Measurements from ENCODE around the gene SMIM35.

SMIM35 gene

GRCh38 chr11:118002010-118002540 lies 84.7 kb downstream of the SMIM35 start:
- no peaks in the 10 kb centered on the region for H3F3A ChIP-seq (ENCODE audit: insufficient read depth, low read length)
- no peak overlapping the region for H3K4me3 ChIP-seq (ENCODE audit: low read depth, low read length, poor library complexity, severe bottlenecking)
- no peaks in the 10 kb centered on the region for H3K27me3 ChIP-seq (ENCODE audit: insufficient read depth, low read length)
- no peaks in the 10 kb centered on the region for H3K79me2 ChIP-seq (ENCODE audit: insufficient read depth, low read length)
- H4K20me1 ChIP-seq (ENCODE audit: insufficient read depth, low read length): no peaks in the 10 kb centered on the region
- no peak overlapping the region for H3K27ac ChIP-seq (ENCODE audit: low read depth, low read length, poor library complexity, severe bottlenecking)
- H3K9me3 ChIP-seq (ENCODE audit: low read length): no peaks in the 10 kb centered on the region
- H3K4me2 ChIP-seq (ENCODE audit: low read length): no peak overlapping the region
- no peak for TF ChIP-seq EZH2 (IDR thresholded peaks at IDR 0.05; ENCODE audit: borderline replicate concordance, low read length)
- no peak for TF ChIP-seq CTCF (IDR thresholded peaks at IDR 0.05; ENCODE audit: low read length)
- H3K9me2 ChIP-seq (ENCODE audit: low read depth, low read length): no peaks in the 10 kb centered on the region
- no peak overlapping the region for H2AFZ ChIP-seq (ENCODE audit: low read length)
- H3K4me1 ChIP-seq (ENCODE audit: insufficient read depth, low read length, severe bottlenecking): peaks cover 26% of the 10 kb centered on the region
- H3K36me3 ChIP-seq (ENCODE audit: insufficient read depth, low read length): no peaks in the 10 kb centered on the region
- no peak overlapping the region for H3K9ac ChIP-seq (ENCODE audit: low read length)

- TF ChIP-seq EZH2 (IDR thresholded peaks at IDR 0.05; ENCODE audit: borderline replicate concordance, low read length) (no peak), CTCF (IDR thresholded peaks at IDR 0.05; ENCODE audit: low read length) (no peak)
These were observed 85.2 kb downstream of the SMIM35 start for GRCh38 chr11:118001494-118001971.

GRCh38 chr11:118000850-118001228 lies 85.9 kb downstream of the SMIM35 start:
- no peak overlapping the region for H2AFZ ChIP-seq (ENCODE audit: low read length)
- TF ChIP-seq CTCF (IDR thresholded peaks at IDR 0.05; ENCODE audit: low read length) (no peak), EZH2 (IDR thresholded peaks at IDR 0.05; ENCODE audit: borderline replicate concordance, low read length) (no peak)
- H3K79me2 ChIP-seq (ENCODE audit: insufficient read depth, low read length): no peaks in the 10 kb centered on the region
- no peaks in the 10 kb centered on the region for H3F3A ChIP-seq (ENCODE audit: insufficient read depth, low read length)
- H3K4me1 ChIP-seq (ENCODE audit: insufficient read depth, low read length, severe bottlenecking): peaks cover 14% of the 10 kb centered on the region
- no peaks in the 10 kb centered on the region for H4K20me1 ChIP-seq (ENCODE audit: insufficient read depth, low read length)
- H3K4me3 ChIP-seq (ENCODE audit: low read depth, low read length, poor library complexity, severe bottlenecking): no peak overlapping the region
- no peaks in the 10 kb centered on the region for H3K27me3 ChIP-seq (ENCODE audit: insufficient read depth, low read length)
- H3K4me2 ChIP-seq (ENCODE audit: low read length): no peak overlapping the region
- no peak overlapping the region for H3K9ac ChIP-seq (ENCODE audit: low read length)
- no peak overlapping the region for H3K27ac ChIP-seq (ENCODE audit: low read depth, low read length, poor library complexity, severe bottlenecking)
- no peaks in the 10 kb centered on the region for H3K9me2 ChIP-seq (ENCODE audit: low read depth, low read length)
- no peaks in the 10 kb centered on the region for H3K36me3 ChIP-seq (ENCODE audit: insufficient read depth, low read length)
- no peaks in the 10 kb centered on the region for H3K9me3 ChIP-seq (ENCODE audit: low read length)

More at GRCh38 chr11:118001494-118001971, 85.2 kb downstream of the SMIM35 start:
- H3K36me3 ChIP-seq (ENCODE audit: insufficient read depth, low read length): no peaks in the 10 kb centered on the region
- H3K27me3 ChIP-seq (ENCODE audit: insufficient read depth, low read length): no peaks in the 10 kb centered on the region
- H3K79me2 ChIP-seq (ENCODE audit: insufficient read depth, low read length): no peaks in the 10 kb centered on the region
- H3K9me2 ChIP-seq (ENCODE audit: low read depth, low read length): no peaks in the 10 kb centered on the region
- H2AFZ ChIP-seq (ENCODE audit: low read length): no peak overlapping the region
- no peaks in the 10 kb centered on the region for H4K20me1 ChIP-seq (ENCODE audit: insufficient read depth, low read length)
- no peak overlapping the region for H3K4me3 ChIP-seq (ENCODE audit: low read depth, low read length, poor library complexity, severe bottlenecking)
- peaks cover 21% of the 10 kb centered on the region for H3K4me1 ChIP-seq (ENCODE audit: insufficient read depth, low read length, severe bottlenecking)
- H3K9ac ChIP-seq (ENCODE audit: low read length): no peak overlapping the region
- H3F3A ChIP-seq (ENCODE audit: insufficient read depth, low read length): no peaks in the 10 kb centered on the region
- no peak overlapping the region for H3K4me2 ChIP-seq (ENCODE audit: low read length)
- no peak overlapping the region for H3K27ac ChIP-seq (ENCODE audit: low read depth, low read length, poor library complexity, severe bottlenecking)
- no peaks in the 10 kb centered on the region for H3K9me3 ChIP-seq (ENCODE audit: low read length)
